Measurements from ENCODE around the gene FGD3. TPM values are rescaled to one million over a fixed set of nuclear protein-coding genes. Genes with fewer than 3 reads are reported as not detected.

FGD3 gene
- total and polyA plus RNA-seq, 2 of the 8 experiments (the other 6 are each of a cell fraction or from before 2014, with no cell fraction given), result 1.4 to 1.9 TPM

- no peaks in the 10 kb centered on the region for H4K20me1 ChIP-seq (replicated peaks in 1 of 2; ENCODE audit: control insufficient read depth in 1 of 2, insufficient read depth in 2 of 2, low read length in 2 of 2)
- DNase-seq (ENCODE audit: low read depth in 1 of 2, low spot score in 2 of 2) (peak in 1 of 2 experiments; percentile 65), FAIRE-seq (peak; percentile 73)
- H4K8ac ChIP-seq (ENCODE audit: extremely low read depth, insufficient read depth, low read length), result no peak overlapping the region
- H2BK5ac ChIP-seq (ENCODE audit: low read depth, low read length), result no peak overlapping the region
- no peak overlapping the region for H3K4ac ChIP-seq (replicated peaks; ENCODE audit: insufficient read length, low read depth, low read length)
- H2AK5ac ChIP-seq (ENCODE audit: low read depth, low read length), result no peak overlapping the region
- no peak overlapping the region for H3K23ac ChIP-seq (ENCODE audit: insufficient read length)
- ChIA-PET CTCF (ENCODE audit: partially characterized antibody) (interaction anchor here (1.0 to 1.7 kb wide), 3 partner anchors 9 to 68 kb away, joined by 3 to 7 read pairs (median 6); no protein-coding TSS in a partner anchor), POLR2A (ENCODE audit: partially characterized antibody) (interaction anchor here (0.8 kb wide), 1 partner anchor 498 kb away, joined by 3 read pairs; no protein-coding TSS in a partner anchor)
- H3K4me2 ChIP-seq (ENCODE audit: insufficient read depth in 1 of 2, low read depth in 2 of 2, low read length in 2 of 2), result no peak overlapping the region
- peak overlapping the region; percentile 37; the same call in 1 of the 2 replicates for H2BK15ac ChIP-seq (ENCODE audit: low read length)
- H3K4me1 ChIP-seq (replicated peaks in 1 of 4; ENCODE audit: control insufficient read depth in 3 of 4, insufficient read depth in 4 of 4, low read length in 3 of 4), result 0 out of 7 replicates have a peak, but pooled peaks cover 0 to 2% (median 0%) of the 10 kb centered on the region in 4 experiments
- H3K9me3 ChIP-seq (ENCODE audit: insufficient read depth in 2 of 2, low read depth in 1 of 2, low read length in 1 of 2), result no peaks in the 10 kb centered on the region
- no peak overlapping the region for H3K4me3 ChIP-seq (ENCODE audit: extremely low read depth in 1 of 4, insufficient read depth in 2 of 4, low read depth in 3 of 4, low read length in 4 of 4)
- H3K56ac ChIP-seq (replicated peaks; ENCODE audit: insufficient read length, low read depth, low read length), result no peak overlapping the region
- H2BK12ac ChIP-seq (ENCODE audit: low read depth, low read length), result 0 out of 2 replicates have a peak overlapping the region, but pooled peaks have one; percentile 17
- no peak overlapping the region for H2AFZ ChIP-seq (ENCODE audit: low read length)
- no peak overlapping the region for H2BK120ac ChIP-seq (replicated peaks; ENCODE audit: low read depth, low read length)
- H3K36me3 ChIP-seq (ENCODE audit: control insufficient read depth in 2 of 4, insufficient read depth in 4 of 4, low read length in 3 of 4), result no peaks in the 10 kb centered on the region
- H3K79me1 ChIP-seq (ENCODE audit: low read depth, low read length), result no peaks in the 10 kb centered on the region
- no peak overlapping the region for H3K9ac ChIP-seq (replicated peaks in 1 of 4; ENCODE audit: extremely low read depth in 1 of 4, low read depth in 3 of 4, low read length in 3 of 4)
- no peak overlapping the region for H4K5ac ChIP-seq (ENCODE audit: insufficient read length, low read depth, low read length)
- TF ChIP-seq RBBP5 (IDR thresholded peaks at IDR 0.05; ENCODE audit: borderline replicate concordance, low read depth, low read length) (no peak), BACH1 (IDR thresholded peaks at IDR 0.05; ENCODE audit: low read length) (0 out of 2 replicates have a peak, but pooled peaks have one; percentile 15), POLR2A (IDR thresholded peaks at IDR 0.05; ENCODE audit: control extremely low read depth in 1 of 2, low read depth in 2 of 2, low read length in 2 of 2) (no peak), SP1 (IDR thresholded peaks at IDR 0.05; ENCODE audit: low read depth, low read length) (peak; percentile 65; the same call in 1 of the 2 replicates), SIX5 (IDR thresholded peaks at IDR 0.05; ENCODE audit: low read depth, low read length) (peak; percentile 74), FOSL1 (IDR thresholded peaks at IDR 0.05; ENCODE audit: insufficient read depth, low read depth, low read length) (no peak)
- TF ChIP-seq, protein P1, sequence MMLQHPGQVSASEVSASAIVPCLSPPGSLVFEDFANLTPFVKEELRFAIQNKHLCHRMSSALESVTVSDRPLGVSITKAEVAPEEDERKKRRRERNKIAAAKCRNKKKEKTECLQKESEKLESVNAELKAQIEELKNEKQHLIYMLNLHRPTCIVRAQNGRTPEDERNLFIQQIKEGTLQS (IDR thresholded peaks at IDR 0.05; ENCODE audit: insufficient read depth, low read depth, low read length), result peak; percentile 78; the same call in 1 of the 2 replicates
- TF ChIP-seq, protein P2, sequence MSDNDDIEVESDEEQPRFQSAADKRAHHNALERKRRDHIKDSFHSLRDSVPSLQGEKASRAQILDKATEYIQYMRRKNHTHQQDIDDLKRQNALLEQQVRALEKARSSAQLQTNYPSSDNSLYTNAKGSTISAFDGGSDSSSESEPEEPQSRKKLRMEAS (IDR thresholded peaks at IDR 0.05), result no peak
- TF ChIP-seq, protein P3, sequence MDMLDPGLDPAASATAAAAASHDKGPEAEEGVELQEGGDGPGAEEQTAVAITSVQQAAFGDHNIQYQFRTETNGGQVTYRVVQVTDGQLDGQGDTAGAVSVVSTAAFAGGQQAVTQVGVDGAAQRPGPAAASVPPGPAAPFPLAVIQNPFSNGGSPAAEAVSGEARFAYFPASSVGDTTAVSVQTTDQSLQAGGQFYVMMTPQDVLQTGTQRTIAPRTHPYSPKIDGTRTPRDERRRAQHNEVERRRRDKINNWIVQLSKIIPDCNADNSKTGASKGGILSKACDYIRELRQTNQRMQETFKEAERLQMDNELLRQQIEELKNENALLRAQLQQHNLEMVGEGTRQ (IDR thresholded peaks at IDR 0.05; ENCODE audit: low read length), result peak; percentile 91
- no peak overlapping the region for H3K18ac ChIP-seq (ENCODE audit: extremely low read depth, low read length)
- H3K14ac ChIP-seq (ENCODE audit: insufficient read length), result no peak overlapping the region
- no peaks in the 10 kb centered on the region for H3K23me2 ChIP-seq (ENCODE audit: low read depth, low read length)
- 82% methylated on average over 7 of the region's 7 CpGs; no CpG with 5 or more reads in 1 of the 2 experiments for WGBS, 2 experiments (ENCODE audit: extremely low coverage in 1 of 2, insufficient coverage in 1 of 2, insufficient read length in 1 of 2, insufficient replicate concordance in 2 of 2, low coverage in 1 of 2, low lambda C conversion rate in 2 of 2, missing lambda C conversion rate in 1 of 2)
- H2BK20ac ChIP-seq (ENCODE audit: low read length), result no peak overlapping the region
- H3K27ac ChIP-seq (ENCODE audit: low read depth, low read length), result no peak overlapping the region
- H3K27me3 ChIP-seq (replicated peaks in 1 of 4; ENCODE audit: control insufficient read depth in 3 of 4, extremely low read depth in 1 of 4, insufficient read depth in 3 of 4, low read length in 3 of 4), result no peaks in the 10 kb centered on the region
- H4K91ac ChIP-seq (replicated peaks; ENCODE audit: insufficient read length, low read length), result no peak overlapping the region
- H3K79me2 ChIP-seq (ENCODE audit: control insufficient read depth in 1 of 2, insufficient read depth in 2 of 2, low read length in 2 of 2), result no peaks in the 10 kb centered on the region
Observed at GRCh38 chr9:93071464-93071863, 124.1 kb downstream of the FGD3 start.

All from H1 (cell line).